Activated naive CD4-positive, alpha-beta T cell treated with anti-CD3 and anti-CD28 coated beads, Interleukin-2, amount 50 U/mL, for 24 hours (primary cell): ENCODE data around the gene BPIFA3.

Experiments used
- H3K27ac Mint-ChIP-seq: one replicate; pipeline ENCODE4 v1.8.0; 2021; ENCODE audit warnings: mild to moderate bottlenecking, mixed read lengths
- H3K27me3 Mint-ChIP-seq: one replicate; pipeline ENCODE4 v1.8.0; 2021; ENCODE audit warnings: mixed read lengths
- H3K36me3 Mint-ChIP-seq: one replicate; pipeline ENCODE4 v1.8.0; 2021; ENCODE audit warnings: mixed read lengths
- H3K4me1 Mint-ChIP-seq: one replicate; pipeline ENCODE4 v1.8.0; 2021; ENCODE audit warnings: mixed read lengths
- H3K4me3 Mint-ChIP-seq: one replicate; pipeline ENCODE4 v1.8.0; 2021; ENCODE audit warnings: mild to moderate bottlenecking, mixed read lengths
- H3K9me3 Mint-ChIP-seq: one replicate; pipeline ENCODE4 v1.8.0; 2021; ENCODE audit warnings: mixed read lengths

Gene BPIFA3

DNA sequence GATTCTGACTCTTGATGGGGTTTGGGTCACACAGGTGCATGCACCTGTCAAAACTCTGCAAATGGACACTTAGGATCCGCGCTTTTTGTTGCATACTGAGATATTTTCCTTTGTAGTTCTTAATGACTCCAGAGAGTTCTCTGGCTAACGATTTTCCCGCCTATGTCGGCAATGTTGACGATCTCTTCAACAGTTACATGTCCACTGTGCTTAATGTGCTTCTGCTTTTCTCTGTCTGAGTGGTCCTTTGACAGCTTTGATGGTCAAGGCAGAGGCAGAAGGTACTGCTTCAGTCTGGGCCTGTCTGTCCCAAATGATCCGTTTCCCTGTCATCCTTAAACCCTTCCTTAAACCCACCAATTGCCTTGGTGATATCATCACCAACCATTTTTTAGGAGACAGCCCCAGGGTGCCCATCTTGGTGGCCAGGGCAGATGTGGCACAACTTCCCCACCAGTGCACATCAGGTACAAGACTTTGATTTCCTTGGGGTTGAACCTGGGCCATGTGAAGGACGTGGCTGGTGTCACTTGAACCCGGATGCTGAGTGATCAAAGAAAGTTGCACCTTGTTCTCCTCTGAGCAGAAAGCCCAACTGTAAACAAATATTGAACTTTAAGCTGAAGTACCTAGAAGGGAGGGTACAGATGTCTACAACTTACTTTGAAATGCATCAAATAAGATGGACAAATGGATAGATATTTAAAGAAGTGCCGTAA is 55.2 kb downstream of the BPIFA3 start:
- Mint-ChIP-seq H3K4me3 (no peak overlapping the region), H3K36me3 (no peaks in the 10 kb centered on the region), H3K27me3 (peaks cover 4% of the 10 kb centered on the region), H3K27ac (no peak overlapping the region), H3K4me1 (no peaks in the 10 kb centered on the region), H3K9me3 (no peaks in the 10 kb centered on the region)

DNA sequence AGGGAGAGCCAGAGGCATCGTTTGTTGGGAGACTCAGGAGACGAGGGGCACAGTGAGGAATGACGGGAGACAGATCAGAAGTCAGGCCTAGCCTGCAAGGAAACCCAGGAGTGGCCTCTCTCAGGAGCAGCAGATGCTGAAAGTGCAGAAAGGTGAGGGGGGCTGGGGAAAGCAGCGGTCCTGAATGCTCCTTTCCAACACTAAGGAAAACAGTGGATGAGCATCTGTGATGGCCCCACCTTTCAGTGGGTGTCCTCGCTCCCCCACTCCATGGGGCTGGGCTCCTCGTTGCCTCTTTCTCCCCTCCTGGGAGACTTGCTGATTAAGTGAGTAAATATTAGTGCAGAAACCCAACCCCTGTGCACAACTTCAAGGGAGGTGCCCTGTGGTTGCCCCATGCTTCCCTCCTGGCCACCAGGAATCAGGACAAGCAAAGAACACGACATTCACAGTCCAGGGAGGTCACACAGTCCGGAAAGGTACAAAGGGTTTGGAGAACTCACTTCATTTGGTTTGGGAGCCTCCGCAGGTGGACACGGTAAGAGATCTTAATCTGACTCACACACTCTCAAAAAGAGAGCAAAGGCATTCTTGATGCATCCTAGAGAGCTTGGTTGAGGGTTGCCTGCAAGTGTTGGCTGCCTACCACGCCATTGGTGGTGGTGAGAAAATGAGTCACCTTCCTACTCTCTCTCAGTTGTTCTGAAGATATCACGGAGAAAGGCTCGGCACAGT is 56.1 kb downstream of the BPIFA3 start:
- Mint-ChIP-seq H3K4me1 (no peaks in the 10 kb centered on the region), H3K36me3 (no peaks in the 10 kb centered on the region), H3K27ac (no peak overlapping the region), H3K27me3 (no peaks in the 10 kb centered on the region), H3K4me3 (no peak overlapping the region), H3K9me3 (no peaks in the 10 kb centered on the region)

DNA sequence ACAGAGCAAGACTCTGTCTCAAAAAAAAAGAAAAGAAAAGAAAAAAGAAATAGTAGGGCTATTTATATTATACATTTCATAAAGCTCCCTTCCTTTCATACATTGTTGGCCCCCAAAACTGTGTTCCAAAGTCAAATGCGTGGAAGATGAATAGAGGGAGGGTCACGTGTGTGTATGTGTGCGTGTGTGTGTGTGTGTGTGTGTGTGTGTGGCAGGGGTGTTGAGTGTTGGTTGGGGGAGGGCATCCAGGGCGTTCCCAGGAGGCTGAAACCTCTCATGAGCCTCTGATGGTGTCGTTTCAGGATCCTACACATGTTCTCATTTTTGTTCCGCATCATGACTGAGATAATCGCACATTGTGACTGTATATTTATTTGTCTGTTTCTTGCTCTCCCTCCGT is 58.1 kb downstream of the BPIFA3 start:
- no peaks in the 10 kb centered on the region for H3K9me3 Mint-ChIP-seq
- H3K27ac Mint-ChIP-seq = no peak overlapping the region
- H3K27me3 Mint-ChIP-seq = peaks cover 1% of the 10 kb centered on the region
- H3K4me3 Mint-ChIP-seq = no peak overlapping the region
- no peaks in the 10 kb centered on the region for H3K4me1 Mint-ChIP-seq
- H3K36me3 Mint-ChIP-seq = no peaks in the 10 kb centered on the region

DNA sequence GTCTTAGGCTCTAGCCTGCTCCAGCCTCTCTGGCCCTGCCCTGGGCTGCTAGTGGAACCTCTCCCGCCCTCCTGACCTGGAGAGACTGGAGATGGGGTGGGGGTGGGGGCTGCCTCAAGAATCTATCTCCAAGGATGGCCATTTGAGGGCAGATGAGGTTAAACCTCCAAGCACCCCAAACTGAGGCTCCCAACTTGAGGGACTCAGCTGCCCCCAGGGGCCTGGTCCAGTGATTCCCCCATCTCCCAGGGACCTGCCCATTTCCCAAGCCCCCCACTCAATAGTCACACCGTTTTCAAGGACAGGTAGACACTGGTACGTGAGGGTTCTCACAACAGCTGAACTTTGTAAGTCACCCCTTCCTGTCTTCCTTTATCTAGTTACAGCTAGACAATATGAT is 58.7 kb downstream of the BPIFA3 start:
- H3K9me3 Mint-ChIP-seq = no peaks in the 10 kb centered on the region
- peaks cover 1% of the 10 kb centered on the region for H3K27me3 Mint-ChIP-seq
- H3K27ac Mint-ChIP-seq = no peak overlapping the region
- H3K36me3 Mint-ChIP-seq = no peaks in the 10 kb centered on the region
- H3K4me1 Mint-ChIP-seq = no peaks in the 10 kb centered on the region
- H3K4me3 Mint-ChIP-seq = no peak overlapping the region

DNA sequence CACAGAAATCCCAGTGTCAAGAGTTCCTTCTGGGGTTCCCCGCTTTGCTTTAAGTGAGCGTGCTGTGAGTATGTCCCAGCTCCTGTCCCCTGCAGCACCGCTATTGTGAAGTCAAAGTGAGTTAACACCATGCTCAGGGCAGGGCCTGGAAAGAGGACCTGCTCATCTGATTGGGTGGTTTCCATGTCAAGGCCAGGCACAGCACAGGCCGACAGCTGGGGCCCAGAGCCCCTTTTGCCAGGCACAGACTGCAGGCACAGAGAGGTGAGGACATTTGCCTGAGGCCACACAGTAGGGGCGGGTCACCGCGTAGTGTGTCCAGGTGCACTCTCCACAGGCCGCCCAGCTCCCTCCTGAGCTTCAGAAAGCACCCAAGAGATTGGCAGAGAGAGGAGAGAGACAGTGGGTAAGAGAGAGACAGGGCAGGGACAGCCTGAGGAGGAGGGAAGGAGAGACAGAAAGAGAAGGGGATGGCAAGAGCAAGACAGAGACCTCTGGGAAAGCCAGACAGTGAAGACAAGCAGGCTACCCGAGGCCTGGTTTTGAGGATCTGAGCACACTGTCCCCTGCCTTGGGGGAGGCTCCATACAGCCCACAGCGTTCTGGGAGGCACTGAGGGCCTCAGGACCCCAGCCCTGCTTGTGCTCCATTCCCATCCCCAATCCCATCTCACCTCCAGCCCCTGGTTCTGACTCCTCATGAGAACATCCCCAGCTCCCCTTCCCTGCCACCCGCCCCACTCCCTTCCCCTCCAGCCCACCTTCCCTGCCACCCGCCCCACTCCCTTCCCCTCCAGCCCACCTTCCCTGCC is 59.4 kb downstream of the BPIFA3 start:
- no peak overlapping the region for H3K4me3 Mint-ChIP-seq
- peaks cover 1% of the 10 kb centered on the region for H3K27me3 Mint-ChIP-seq
- no peaks in the 10 kb centered on the region for H3K36me3 Mint-ChIP-seq
- H3K27ac Mint-ChIP-seq = no peak overlapping the region
- H3K9me3 Mint-ChIP-seq = no peaks in the 10 kb centered on the region
- H3K4me1 Mint-ChIP-seq = no peaks in the 10 kb centered on the region
